H1 (cell line): ENCODE results near the gene GPR176. TPM values are rescaled to one million over a fixed set of nuclear protein-coding genes. Genes with fewer than 3 reads are reported as not detected.

ENCODE experiments used
- CTCF ChIA-PET: fragments of 300-600 bp; sonication (Branson Sonifier 250); formaldehyde crosslinking; loops from one replicate; lab custom pipeline; 2021; ENCODE audit not compliant: partially characterized antibody; lab: Charles Lee
- POLR2A ChIA-PET: fragments of 300-600 bp; sonication (Branson Sonifier 250); formaldehyde crosslinking; loops from one replicate; lab custom pipeline; 2021; ENCODE audit warnings: inconsistent platforms; ENCODE audit not compliant: partially characterized antibody; lab: Charles Lee
- DNase-seq, 2 experiments: peaks; one replicate each; pipeline versions ENCODE4 v3.0.0 to v3.0.0-alpha.2; 2010 to 2022; ENCODE audit warnings: low spot score in 2 of 2, low read depth in 1 of 2, mixed read lengths in 1 of 2
- FAIRE-seq: peaks from 2 replicates; lab custom pipeline; 2011; peaks lifted over from hg19 to GRCh38; lab: Jason Lieb, UNC
- H2AFZ ChIP-seq: 2 replicates; pipeline ENCODE4 v1.8.1; 2012; ENCODE audit warnings: low read length, inconsistent platforms
- H2AK5ac ChIP-seq: 2 replicates; pipeline ENCODE4 v1.6.1; 2013; ENCODE audit warnings: low read depth, low read length
- H2BK120ac ChIP-seq: replicated peaks from 2 replicates; pipeline ENCODE3; 2013; ENCODE audit warnings: low read depth, low read length, inconsistent platforms
- H2BK12ac ChIP-seq: 2 replicates; pipeline ENCODE4 v1.6.1; 2013; ENCODE audit warnings: low read depth, low read length
- H2BK15ac ChIP-seq: 2 replicates; pipeline ENCODE4 v1.6.1; 2013; ENCODE audit warnings: low read length
- H2BK20ac ChIP-seq: 2 replicates; pipeline ENCODE4 v1.6.1; 2013; ENCODE audit warnings: low read length
- H2BK5ac ChIP-seq: 2 replicates; pipeline ENCODE4 v1.6.1; 2013; ENCODE audit warnings: low read depth, low read length
- H3K14ac ChIP-seq: 2 replicates; pipeline ENCODE4 v1.6.1; 2013; ENCODE audit warnings: inconsistent platforms; ENCODE audit not compliant: insufficient read length
- H3K18ac ChIP-seq: 2 replicates; pipeline ENCODE4 v1.6.1; 2013; ENCODE audit warnings: low read length; ENCODE audit errors: extremely low read depth
- H3K23ac ChIP-seq: 2 replicates; pipeline ENCODE4 v1.6.1; 2013; ENCODE audit warnings: inconsistent platforms; ENCODE audit not compliant: insufficient read length
- H3K23me2 ChIP-seq: 2 replicates; pipeline ENCODE4 v1.6.1; 2013; ENCODE audit warnings: low read depth, low read length
- H3K27ac ChIP-seq: 2 replicates; pipeline ENCODE4 v1.6.1; 2011; ENCODE audit warnings: low read depth, low read length, inconsistent platforms
- H3K27me3 ChIP-seq, 4 experiments: replicated peaks in 1 of 4; 1 replicate in 1 of 4; 2 replicates in 3 of 4; pipeline versions ENCODE4 v1.6.1 to v1.8.1; 2011 to 2013; ENCODE audit warnings: low read length in 3 of 4, mild to moderate bottlenecking in 3 of 4, inconsistent platforms in 2 of 4, mixed read lengths in 2 of 4, moderate library complexity in 1 of 4; ENCODE audit not compliant: control insufficient read depth in 3 of 4, insufficient read depth in 3 of 4; ENCODE audit errors: extremely low read depth in 1 of 4
- H3K36me3 ChIP-seq, 4 experiments: 2 replicates each; pipeline versions ENCODE4 v1.6.1 to v1.8.1; 2011 to 2013; ENCODE audit warnings: mild to moderate bottlenecking in 4 of 4, low read length in 3 of 4, moderate library complexity in 2 of 4, control low read depth in 1 of 4, inconsistent platforms in 1 of 4; ENCODE audit not compliant: insufficient read depth in 4 of 4, control insufficient read depth in 2 of 4
- H3K4ac ChIP-seq: replicated peaks from 2 replicates; pipeline ENCODE3; 2013; ENCODE audit warnings: low read length, low read depth, mixed read lengths, inconsistent platforms; ENCODE audit not compliant: insufficient read length
- H3K4me1 ChIP-seq, 4 experiments: replicated peaks in 1 of 4; 1 replicate in 1 of 4; 2 replicates in 3 of 4; pipeline versions ENCODE4 v1.6.1 to v1.8.1; 2011 to 2013; ENCODE audit warnings: low read length in 3 of 4, inconsistent platforms in 2 of 4, mixed read lengths in 1 of 4; ENCODE audit not compliant: insufficient read depth in 4 of 4, control insufficient read depth in 3 of 4
- H3K4me2 ChIP-seq, 2 experiments: 2 replicates each; pipeline versions ENCODE4 v1.6.1 to v1.8.1; 2011 to 2013; ENCODE audit warnings: low read depth in 2 of 2, low read length in 2 of 2, control low read depth in 1 of 2, inconsistent platforms in 1 of 2, mild to moderate bottlenecking in 1 of 2; ENCODE audit not compliant: insufficient read depth in 1 of 2
- H3K4me3 ChIP-seq, 4 experiments: fragments of 200-600, 300-600 bp in 1 of 4; sonication (generic), shearing (Covaris generic), sonication (Bioruptor Twin) in 1 of 4; 2 replicates each; pipeline versions ENCODE4 v1.5.1 to v1.8.1; 2011 to 2016; ENCODE audit warnings: low read length in 4 of 4, low read depth in 3 of 4, control low read depth in 2 of 4, inconsistent platforms in 2 of 4, mild to moderate bottlenecking in 2 of 4, mixed read lengths in 1 of 4, moderate library complexity in 1 of 4; ENCODE audit not compliant: insufficient read depth in 2 of 4; ENCODE audit errors: extremely low read depth in 1 of 4
- H3K56ac ChIP-seq: replicated peaks from 2 replicates; pipeline ENCODE3; 2013; ENCODE audit warnings: low read depth, mild to moderate bottlenecking, mixed read lengths, low read length, inconsistent platforms; ENCODE audit not compliant: insufficient read length
- H3K79me1 ChIP-seq: 2 replicates; pipeline ENCODE4 v1.6.1; 2013; ENCODE audit warnings: low read depth, low read length, control low read depth
- H3K79me2 ChIP-seq, 2 experiments: 2 replicates each; pipeline versions ENCODE4 v1.6.1 to v1.8.1; 2012 to 2013; ENCODE audit warnings: low read length in 2 of 2, mild to moderate bottlenecking in 2 of 2, inconsistent platforms in 1 of 2; ENCODE audit not compliant: insufficient read depth in 2 of 2, control insufficient read depth in 1 of 2
- H3K9ac ChIP-seq, 4 experiments: replicated peaks in 1 of 4; 1 replicate in 1 of 4; 2 replicates in 3 of 4; pipeline versions ENCODE4 v1.6.1 to v1.8.1; 2011 to 2013; ENCODE audit warnings: low read depth in 3 of 4, low read length in 3 of 4, control low read depth in 2 of 4, mild to moderate bottlenecking in 2 of 4, moderate library complexity in 2 of 4, inconsistent platforms in 1 of 4; ENCODE audit errors: extremely low read depth in 1 of 4
- H3K9me3 ChIP-seq, 2 experiments: 2 replicates each; pipeline versions ENCODE4 v1.6.1 to v1.8.1; 2012 to 2013; ENCODE audit warnings: mild to moderate bottlenecking in 2 of 2, moderate library complexity in 2 of 2, control low read depth in 1 of 2, inconsistent platforms in 1 of 2, low read depth in 1 of 2, low read length in 1 of 2, mixed read lengths in 1 of 2; ENCODE audit not compliant: insufficient read depth in 2 of 2
- H4K20me1 ChIP-seq, 2 experiments: replicated peaks in 1 of 2; 2 replicates each; pipeline versions ENCODE3 to v1.8.1; 2011 to 2013; ENCODE audit warnings: inconsistent platforms in 2 of 2, low read length in 2 of 2, mild to moderate bottlenecking in 1 of 2; ENCODE audit not compliant: insufficient read depth in 2 of 2, control insufficient read depth in 1 of 2
- H4K5ac ChIP-seq: 2 replicates; pipeline ENCODE4 v1.6.1; 2013; ENCODE audit warnings: low read length, low read depth, mixed read lengths, inconsistent platforms; ENCODE audit not compliant: insufficient read length
- H4K8ac ChIP-seq: 2 replicates; pipeline ENCODE4 v1.8.0; 2013; ENCODE audit warnings: mild to moderate bottlenecking, moderate library complexity, low read length, inconsistent platforms; ENCODE audit not compliant: insufficient read depth; ENCODE audit errors: extremely low read depth
- H4K91ac ChIP-seq: replicated peaks from 2 replicates; pipeline ENCODE3; 2013; ENCODE audit warnings: low read length, mixed read lengths, inconsistent platforms; ENCODE audit not compliant: insufficient read length
- ASH2L ChIP-seq: fragments of 200-600, 300-600 bp; sonication (generic); IDR thresholded peaks from one replicate; pipeline ENCODE4 v1.7.1; 2017; ENCODE audit warnings: low read length
- BRCA1 ChIP-seq: IDR thresholded peaks from 2 replicates; pipeline ENCODE4 v1.6.1; 2012; ENCODE audit warnings: low read depth, low read length, improper control_type of control experiment
- PHF8 ChIP-seq: fragments of 200-600 bp; sonication (generic); conservative IDR thresholded peaks from 2 replicates; pipeline ENCODE4 v1.7.1; 2012; ENCODE audit warnings: low read depth, mild to moderate bottlenecking, inconsistent platforms, low read length, moderate library complexity
- ZNF274 ChIP-seq: IDR thresholded peaks from 2 replicates; pipeline ENCODE4 v1.7.0; 2012; ENCODE audit warnings: low read length, borderline replicate concordance; ENCODE audit errors: extremely low read depth
- WGBS, 2 experiments: shearing (Covaris generic) in 1 of 2; methylation state at CpG; one replicate each; pipeline versions ENCODE4 v1.1.6 to v1.1.7; 2013 to 2015; ENCODE audit warnings: low lambda C conversion rate in 2 of 2, mixed read lengths in 2 of 2, inconsistent platforms in 1 of 2, low coverage in 1 of 2, missing lambda C conversion rate in 1 of 2; ENCODE audit not compliant: insufficient replicate concordance in 2 of 2, insufficient coverage in 1 of 2, insufficient read length in 1 of 2; ENCODE audit errors: extremely low coverage in 1 of 2, missing lambda C conversion rate in 1 of 2; 5-methylcytosine and 5-hydroxymethylcytosine counted together
- polyA plus RNA-seq, 7 experiments: library from polyadenylated mRNA; depleted of rRNA in 3 of 7; stranded (reverse) in 5 of 7; unstranded in 2 of 7; fragments of >200 nt in 5 of 7; fragments of 200-250 nt in 2 of 7; gene quantifications; 1 replicate in 5 of 7; 2 replicates in 1 of 7; 4 replicates in 1 of 7; pipeline versions ENCODE4 v1.2.1 to v1.2.3, GENCODE V29; 2011 to 2013; ENCODE audit warnings: missing spikeins in 2 of 7, mixed read lengths in 2 of 7
- total RNA-seq: library from RNA; stranded (reverse); fragmentation: NEBNext Ultra II Directional; extraction: Animal tissue kit (Norgen Biotek cat#: 25700); gene quantifications from 2 replicates; pipeline ENCODE4 v1.2.1, GENCODE V29; 2021

Gene GPR176
- total and polyA plus RNA-seq, 2 of the 8 experiments (the other 6 are each of a cell fraction or from before 2014, with no cell fraction given): 190 to 281 TPM

GRCh38 chr15:39947401-39948197, 27.5 kb upstream of the GPR176 start:
- H4K5ac ChIP-seq: no peak overlapping the region
- no peak overlapping the region for H3K56ac ChIP-seq
- H2BK120ac ChIP-seq: no peak overlapping the region
- H2BK5ac ChIP-seq: no peak overlapping the region
- DNase-seq (no peak), FAIRE-seq (no peak)
- no peak overlapping the region for H3K4ac ChIP-seq
- 0 out of 2 replicates have a peak, but pooled peaks cover 2% of the 10 kb centered on the region for H3K79me1 ChIP-seq
- H3K27ac ChIP-seq: no peak overlapping the region
- peaks cover 0 to 2% of the 10 kb centered on the region in 2 experiments for H4K20me1 ChIP-seq
- WGBS, 2 experiments: 100% methylated on average over 1 of the region's 1 CpG; no CpG with 5 or more reads in 1 of the 2 experiments
- no peak overlapping the region for H2BK15ac ChIP-seq
- H3K4me1 ChIP-seq: peaks cover 0 to 5% (median under 1%) of the 10 kb centered on the region in 4 experiments; a peak in 2 of 7 replicates
- no peak overlapping the region; a peak in 1 of 7 replicates for H3K9ac ChIP-seq
- no peak overlapping the region for H3K23ac ChIP-seq
- H2AK5ac ChIP-seq: no peak overlapping the region
- H3K27me3 ChIP-seq: no peaks in the 10 kb centered on the region
- no peak overlapping the region for H4K91ac ChIP-seq
- H3K79me2 ChIP-seq: no peaks in the 10 kb centered on the region
- H3K18ac ChIP-seq: no peak overlapping the region
- CTCF ChIA-PET: interaction anchor here (1.4 to 2.8 kb wide), 2 partner anchors 12 to 22 kb away, joined by 3 to 10 read pairs; no protein-coding TSS in a partner anchor
- H3K36me3 ChIP-seq: peaks cover 15 to 73% (median 46%) of the 10 kb centered on the region in 4 experiments
- POLR2A ChIA-PET: interaction anchor here (1.0 to 2.3 kb wide), 4 partner anchors 9 to 25 kb away, joined by 3 to 7 read pairs (median 4); no protein-coding TSS in a partner anchor
- H3K4me3 ChIP-seq: no peak overlapping the region
- H3K14ac ChIP-seq: no peak overlapping the region
- TF ChIP-seq ZNF274 (no peak), BRCA1 (no peak), PHF8 (no peak), ASH2L (no peak)
- no peaks in the 10 kb centered on the region; the same call in 1 of the 2 replicates for H3K23me2 ChIP-seq
- H2BK12ac ChIP-seq: no peak overlapping the region
- no peak overlapping the region for H4K8ac ChIP-seq
- no peak overlapping the region for H2BK20ac ChIP-seq
- H3K9me3 ChIP-seq: no peaks in the 10 kb centered on the region
- no peak overlapping the region for H2AFZ ChIP-seq
- H3K4me2 ChIP-seq: no peak overlapping the region
